Kidney epithelial cell (primary cell): Measurements from ENCODE around the gene SMIM10L2A. TPM values are rescaled to one million over a fixed set of nuclear protein-coding genes. Genes with fewer than 3 reads are reported as not detected.
A peak's percentile ranks its signal among the peaks of the same experiment; 100 is the strongest.
"Not testable (repeated sequence)": the region's sequence is repeated elsewhere in the genome, so short reads cannot be mapped to it uniquely, and the experiment has no call there.

Source experiments
- DNase-seq: peaks from one replicate; pipeline ENCODE4 v3.0.0-alpha.2; 2010; ENCODE audit warnings: low read depth
- H3K27me3 ChIP-seq: 2 replicates; pipeline ENCODE4 v1.6.0; 2011; ENCODE audit warnings: low read length; ENCODE audit not compliant: control insufficient read depth, insufficient read depth
- H3K36me3 ChIP-seq: 2 replicates; pipeline ENCODE4 v1.5.1; 2011; ENCODE audit warnings: low read length; ENCODE audit not compliant: control insufficient read depth, insufficient read depth
- H3K4me3 ChIP-seq: 2 replicates; pipeline ENCODE4 v1.5.1; 2011; ENCODE audit warnings: low read depth, mild to moderate bottlenecking, control low read depth, low read length
- CTCF ChIP-seq: IDR thresholded peaks from 2 replicates; pipeline ENCODE4 v1.5.1; 2011; ENCODE audit warnings: mild to moderate bottlenecking, moderate library complexity, low read length, control low read depth, inconsistent platforms; ENCODE audit not compliant: insufficient read depth, poor library complexity, severe bottlenecking
- total RNA-seq: library from RNA; depleted of rRNA; stranded (reverse); fragments of >200 nt; gene quantifications from 2 replicates; pipeline ENCODE4 v1.2.3, GENCODE V29; 2015

Gene SMIM10L2A
- total RNA-seq, 1 donor from 2014 or later = 4.2 TPM

- no peaks in the 10 kb centered on the region for H3K27me3 ChIP-seq
- no peak for DNase-seq
- TF ChIP-seq CTCF = no peak
- no peak overlapping the region for H3K4me3 ChIP-seq
- H3K36me3 ChIP-seq = no peaks in the 10 kb centered on the region
These were observed 33.1 kb downstream of the SMIM10L2A start for GRCh38 chrX:135454816-135455215.

GRCh38 chrX:135461756-135462155 is 40.0 kb downstream of the SMIM10L2A start:
- not testable (repeated sequence) for H3K4me3 ChIP-seq, H3K36me3 ChIP-seq, DNase-seq, H3K27me3 ChIP-seq

GRCh38 chrX:135463937-135464336 is 42.2 kb downstream of the SMIM10L2A start:
- Histone ChIP-seq H3K27me3 (no peaks in the 10 kb centered on the region), H3K36me3 (no peaks in the 10 kb centered on the region), H3K4me3 (no peak overlapping the region)
- DNase-seq = no peak
- TF ChIP-seq CTCF = peak; percentile 10

GRCh38 chrX:135476378-135476777 is 54.6 kb downstream of the SMIM10L2A start:
- no peak for TF ChIP-seq CTCF
- no peaks in the 10 kb centered on the region for H3K27me3 ChIP-seq
- no peak for DNase-seq
- H3K4me3 ChIP-seq = no peak overlapping the region
- H3K36me3 ChIP-seq = no peaks in the 10 kb centered on the region

GRCh38 chrX:135477576-135477975 is 55.8 kb downstream of the SMIM10L2A start:
- peak; percentile 64 for TF ChIP-seq CTCF
- no peaks in the 10 kb centered on the region for H3K27me3 ChIP-seq
- no peak overlapping the region for H3K4me3 ChIP-seq
- peak; percentile 25 for DNase-seq
- no peaks in the 10 kb centered on the region for H3K36me3 ChIP-seq

Other genes with a start within 250 kb of the SMIM10L2A start
- not detected in 2 replicates for gene ETDA, start 169.9 kb upstream of the SMIM10L2A start, total RNA-seq
- not detected in 2 replicates for gene ETDC, start 112.5 kb upstream of the SMIM10L2A start, total RNA-seq
- 5.5 and 7.8 TPM in 2 replicates for gene ZNF75D, start 77.8 kb upstream of the SMIM10L2A start, total RNA-seq
- gene ZNF449, start 77.1 kb upstream of the SMIM10L2A start, total RNA-seq = 6.4 and 7.6 TPM in 2 replicates
- gene INTS6L, start 98.7 kb downstream of the SMIM10L2A start, total RNA-seq = 3.0 and 3.5 TPM in 2 replicates